NCI-H2029 treated with DMSO at 0.1 percent for 48 hours (cell line): Measurements from ENCODE around the gene SAFB.
A peak's percentile ranks its signal among the peaks of the same experiment; 100 is the strongest.

Experiments used
- DNase-seq: peaks from one replicate; lab custom pipeline; 2025; lab: John Stamatoyannopoulos, UW

SAFB gene

GRCh38 chr19:5622465-5623396 is at the start of gene SAFB, which contains the start of gene SAFB2:
Gene SAFB, plus strand, starts transcription at chr19:5623083. Its CDS starts 123 bp downstream, at chr19:5623206.
Gene SAFB2, minus strand, starts transcription at chr19:5622776. Its CDS starts 61 bp downstream, at chr19:5622715.
- peak; percentile 93 for DNase-seq

DNA sequence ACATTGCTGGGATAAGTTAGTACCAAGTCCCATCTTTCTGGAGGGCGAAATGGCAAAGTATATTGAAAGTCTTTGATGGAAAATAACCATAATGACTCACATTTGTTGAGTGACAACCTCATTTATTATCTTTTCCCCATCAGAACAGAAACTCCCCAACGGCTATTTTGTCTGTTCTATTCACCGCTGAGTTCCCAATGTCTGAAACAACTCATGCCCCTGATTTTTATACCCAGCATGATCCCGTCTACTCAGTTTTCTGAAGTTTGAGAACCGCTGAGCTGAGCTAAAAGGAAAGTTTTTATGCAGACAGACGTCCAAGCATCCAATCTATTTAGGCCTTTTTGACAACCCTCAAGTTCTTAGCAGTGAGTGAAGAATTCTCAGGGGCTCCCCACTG is 47.3 kb upstream of the SAFB start:
- DNase-seq = no peak

DNA sequence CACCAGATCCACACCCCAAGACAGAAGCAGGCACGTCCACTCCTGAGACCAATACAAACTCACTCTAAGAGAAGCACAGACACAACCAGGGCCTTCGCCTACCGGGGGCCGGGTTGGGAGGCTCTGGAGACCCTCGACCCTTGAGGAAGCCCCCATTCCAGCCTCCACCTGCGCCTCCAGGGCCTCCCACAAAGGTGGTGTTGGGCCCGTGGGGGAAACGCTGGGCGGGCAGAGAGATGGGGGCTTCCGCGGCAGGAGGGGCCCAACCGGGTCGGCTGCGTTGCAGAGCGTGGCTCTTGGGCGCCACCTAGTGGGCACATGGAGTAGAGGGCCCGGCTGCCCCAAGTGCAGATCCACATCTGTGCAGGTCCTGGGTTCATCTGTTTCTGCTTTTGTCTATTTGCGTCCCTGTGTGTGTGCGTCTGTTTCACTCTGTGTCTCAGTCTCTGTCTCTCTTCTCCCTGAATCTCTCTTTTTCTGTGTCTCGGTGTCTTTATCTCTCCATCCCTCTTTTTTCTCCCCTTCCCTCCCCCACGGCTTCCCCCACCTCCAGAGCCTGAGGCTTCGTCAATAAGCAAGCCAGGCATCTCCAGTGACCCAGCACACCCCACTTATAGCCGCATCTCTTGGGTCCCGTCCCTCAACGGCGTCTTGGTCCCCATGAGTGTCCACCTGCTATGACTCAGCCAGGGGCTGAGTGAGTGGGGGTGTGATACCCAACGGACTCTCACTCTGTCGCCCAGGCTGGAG is 44.6 kb upstream of the SAFB start:
- peak; percentile 46 for DNase-seq

DNA sequence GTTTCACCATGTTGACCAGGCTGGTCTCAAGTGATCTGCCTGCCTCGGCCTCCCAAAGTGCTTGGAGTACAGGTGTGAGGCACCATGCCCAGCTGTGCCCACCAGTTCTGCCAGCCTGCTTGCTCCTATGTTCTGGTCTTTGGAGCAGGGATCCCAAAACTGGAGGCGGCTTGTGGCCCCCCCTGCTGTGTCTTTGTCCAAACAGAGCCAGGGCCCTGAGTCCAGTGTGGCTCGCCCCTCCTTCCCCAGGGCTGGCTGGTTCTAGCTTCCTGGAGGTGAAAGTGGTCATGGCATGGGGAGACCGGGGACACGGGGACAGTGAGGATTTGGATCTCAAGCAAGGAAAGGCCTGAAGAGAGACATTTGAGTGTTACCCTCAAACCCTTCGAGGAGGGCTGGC is 43.6 kb upstream of the SAFB start:
- DNase-seq = no peak

GRCh38 chr19:5579697-5580096 is 43.2 kb upstream of the SAFB start:
- no peak for DNase-seq

- peak; percentile 35 for DNase-seq
Observed at GRCh38 chr19:5580161-5580571, 42.7 kb upstream of the SAFB start.

DNA sequence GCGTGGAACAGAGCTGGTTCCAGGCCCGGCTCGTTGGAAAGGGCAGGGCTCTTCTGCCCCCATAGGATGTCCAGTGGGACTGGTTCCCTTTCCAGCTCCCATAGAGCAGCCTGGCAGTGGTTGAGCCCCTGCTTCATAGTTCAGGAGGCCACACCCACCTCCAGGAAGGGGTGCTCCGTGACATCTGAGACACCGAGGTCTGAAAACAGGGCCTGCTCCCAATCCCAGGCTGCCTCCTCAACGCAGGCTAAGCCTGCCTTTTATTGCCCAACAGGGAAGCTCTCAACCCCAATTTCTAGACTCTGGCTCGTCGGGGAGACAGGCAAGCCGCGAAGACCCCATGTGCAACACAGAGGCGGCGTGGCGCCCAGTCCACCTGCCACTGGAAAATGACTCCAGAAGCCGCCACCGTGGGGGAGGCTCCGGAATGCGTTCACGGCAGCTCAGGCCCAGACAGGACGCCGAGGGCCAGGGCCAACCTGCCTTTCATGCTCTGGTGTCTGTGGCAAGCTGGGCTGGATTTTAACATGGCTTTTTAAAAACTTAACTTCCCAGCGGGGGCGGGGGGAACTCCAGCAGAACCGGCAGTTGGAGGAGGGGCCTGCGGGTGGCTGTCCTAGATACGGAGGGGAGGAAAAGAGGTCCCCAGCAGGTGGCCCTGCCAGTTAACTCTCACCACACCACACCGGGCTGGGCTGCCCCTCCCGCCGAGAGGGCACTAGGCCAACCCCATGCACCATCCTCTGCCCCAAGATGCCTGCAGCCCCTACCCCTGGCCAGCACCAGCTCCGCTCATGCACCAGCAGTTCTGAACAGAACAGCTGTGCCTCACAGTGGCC is 37.2 kb upstream of the SAFB start:
- DNase-seq = no peak

DNA sequence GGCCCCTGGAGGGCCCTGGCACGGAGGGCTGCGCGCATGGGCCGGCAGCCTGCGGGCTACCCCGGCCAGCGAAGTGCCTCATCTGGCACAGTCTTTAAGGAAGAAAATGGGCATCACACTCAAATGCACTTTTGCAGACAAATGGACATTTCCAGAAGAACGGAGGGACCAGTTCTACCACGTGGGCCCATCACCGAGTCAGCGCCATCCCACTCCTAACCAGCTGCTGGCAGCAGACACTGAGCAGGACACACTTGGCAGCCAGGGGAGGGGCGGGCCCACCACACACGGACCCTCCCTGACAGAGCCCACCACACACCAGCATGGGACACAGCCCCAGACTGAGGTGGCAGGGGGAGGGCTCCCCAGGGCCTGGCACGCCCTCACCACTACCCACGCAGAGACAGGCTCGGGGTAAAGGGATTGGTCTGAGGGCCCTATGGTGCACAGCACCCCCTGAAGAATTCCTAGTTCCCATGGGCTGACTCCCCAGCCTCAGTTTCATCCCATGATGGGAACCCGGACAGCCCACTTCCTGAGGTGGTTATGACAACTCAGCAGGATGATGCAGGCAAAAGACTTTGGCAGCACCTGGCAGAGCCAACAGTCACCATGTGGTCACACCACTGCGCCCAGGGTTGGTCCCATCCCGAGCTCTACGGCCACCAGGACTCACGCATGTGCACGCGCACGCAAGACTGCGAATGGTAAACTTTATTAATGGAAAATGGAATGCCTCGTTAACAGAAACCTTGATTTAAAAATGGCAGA is 36.4 kb upstream of the SAFB start:
- DNase-seq = no peak

DNA sequence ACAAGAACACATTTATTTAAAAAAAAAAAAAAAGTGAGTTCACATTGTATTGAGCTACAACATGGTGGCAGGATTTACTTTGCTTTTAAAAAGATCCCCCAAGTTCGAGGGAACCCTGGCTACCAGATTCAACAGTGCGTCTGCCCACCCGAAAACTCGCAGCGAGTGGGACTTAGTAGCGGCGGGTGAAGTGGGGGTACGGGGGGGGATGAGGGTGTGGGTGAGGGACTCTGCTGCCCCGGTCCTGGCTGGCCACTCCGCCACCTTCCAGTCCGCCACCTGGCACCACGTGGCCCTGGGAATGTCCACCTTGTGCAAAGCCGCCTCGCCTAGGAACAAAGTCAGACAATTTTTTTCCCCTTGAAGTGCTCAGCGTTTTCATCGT is 35.8 kb upstream of the SAFB start:
- no peak for DNase-seq

DNA sequence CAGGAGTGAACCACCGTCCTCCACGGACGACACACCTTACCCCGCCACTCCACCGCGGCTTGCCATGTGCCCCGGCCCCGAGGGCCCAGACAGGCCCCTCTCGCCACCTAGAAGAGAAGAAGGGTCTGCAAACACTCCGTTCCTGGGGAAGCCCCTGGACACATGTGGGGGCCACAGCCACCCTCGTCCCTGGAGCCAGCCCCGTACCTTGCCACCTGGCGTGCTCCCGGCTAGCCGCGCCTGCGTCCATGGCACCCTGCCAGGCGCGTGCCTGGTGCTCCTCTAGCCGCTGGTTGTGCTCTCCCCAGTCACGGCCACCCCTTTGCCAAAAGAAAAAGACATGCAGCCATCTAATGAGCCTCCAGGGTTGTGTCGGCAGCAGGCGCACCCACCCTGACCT is 35.2 kb upstream of the SAFB start:
- peak; percentile 91 for DNase-seq

GRCh38 chr19:5588441-5588840 is 34.4 kb upstream of the SAFB start:
- no peak for DNase-seq

DNA sequence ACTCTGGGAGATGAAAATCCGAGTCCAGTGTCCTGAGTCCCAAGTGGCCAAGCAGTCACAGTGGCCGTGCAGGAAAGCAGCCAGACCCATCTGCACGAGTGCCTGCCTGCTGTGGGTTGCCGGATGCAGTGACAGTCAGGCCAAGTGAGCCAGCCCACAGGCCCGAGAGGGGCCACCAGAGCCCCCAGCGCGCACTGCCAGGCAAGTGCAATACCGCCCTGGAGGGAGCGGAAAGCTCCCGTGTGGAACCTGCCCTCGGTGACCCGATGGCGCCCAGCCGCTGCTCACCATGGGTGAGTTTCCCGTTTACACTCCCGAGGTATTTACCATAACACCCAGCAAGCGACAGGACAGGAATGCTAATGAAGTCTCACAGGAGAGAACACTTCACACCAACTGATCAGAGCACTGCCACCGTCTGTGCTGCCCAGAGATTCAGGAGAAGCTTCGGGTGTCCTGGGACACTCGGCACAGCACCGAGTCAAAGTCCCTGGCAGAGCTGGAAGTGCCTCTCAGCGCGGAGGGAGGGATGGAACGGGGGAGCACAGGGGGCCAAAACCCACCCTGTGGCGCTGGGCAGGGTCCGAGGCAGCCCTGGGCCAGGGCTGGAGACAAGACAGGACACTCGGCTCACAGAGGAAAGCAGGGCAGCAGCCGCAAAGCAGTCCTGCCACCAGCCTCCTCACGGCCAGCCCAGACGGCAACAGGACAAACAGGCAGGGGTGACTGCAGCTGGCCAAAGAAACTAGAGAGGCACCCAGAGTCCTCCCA is 33.8 kb upstream of the SAFB start:
- no peak for DNase-seq

DNA sequence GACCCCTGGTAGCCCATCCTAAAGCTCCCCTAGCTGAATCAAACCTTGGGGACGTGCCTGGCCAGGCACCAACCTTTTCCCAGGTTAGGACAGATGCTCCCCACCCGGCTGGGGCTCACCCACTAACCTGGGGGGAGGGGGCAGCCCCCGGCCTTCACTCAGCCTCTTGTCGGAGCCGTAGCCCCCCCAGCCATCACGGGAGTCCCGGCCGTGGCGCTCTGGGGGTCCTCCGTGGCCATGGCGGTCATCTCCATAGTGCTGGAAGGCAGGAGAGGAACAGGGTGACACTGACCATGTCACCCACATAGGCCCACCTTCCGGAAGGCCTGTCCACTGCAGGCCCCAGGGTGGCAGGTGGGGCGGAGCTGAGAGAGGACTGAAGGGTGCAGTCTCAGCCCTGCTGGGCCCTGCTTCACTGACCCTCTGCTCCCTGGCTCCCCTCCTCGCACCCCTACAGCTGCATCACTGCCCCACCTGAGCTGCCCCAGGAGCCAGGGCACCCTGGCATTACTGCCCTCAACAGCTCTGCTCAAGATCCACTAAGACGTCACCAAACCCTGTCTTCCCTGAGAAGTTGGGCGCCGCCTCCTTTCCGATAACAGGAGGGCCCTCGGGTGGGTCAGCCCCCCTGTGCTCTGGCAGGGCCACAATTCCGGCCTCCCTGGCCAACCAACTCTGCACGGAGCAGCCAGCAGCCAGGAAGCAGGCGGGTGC is 32.6 kb upstream of the SAFB start:
- no peak for DNase-seq

- no peak for DNase-seq
Observed at GRCh38 chr19:5590865-5591154, 32.1 kb upstream of the SAFB start.

- DNase-seq = no peak
Observed at GRCh38 chr19:5591476-5591875, 31.4 kb upstream of the SAFB start.

DNA sequence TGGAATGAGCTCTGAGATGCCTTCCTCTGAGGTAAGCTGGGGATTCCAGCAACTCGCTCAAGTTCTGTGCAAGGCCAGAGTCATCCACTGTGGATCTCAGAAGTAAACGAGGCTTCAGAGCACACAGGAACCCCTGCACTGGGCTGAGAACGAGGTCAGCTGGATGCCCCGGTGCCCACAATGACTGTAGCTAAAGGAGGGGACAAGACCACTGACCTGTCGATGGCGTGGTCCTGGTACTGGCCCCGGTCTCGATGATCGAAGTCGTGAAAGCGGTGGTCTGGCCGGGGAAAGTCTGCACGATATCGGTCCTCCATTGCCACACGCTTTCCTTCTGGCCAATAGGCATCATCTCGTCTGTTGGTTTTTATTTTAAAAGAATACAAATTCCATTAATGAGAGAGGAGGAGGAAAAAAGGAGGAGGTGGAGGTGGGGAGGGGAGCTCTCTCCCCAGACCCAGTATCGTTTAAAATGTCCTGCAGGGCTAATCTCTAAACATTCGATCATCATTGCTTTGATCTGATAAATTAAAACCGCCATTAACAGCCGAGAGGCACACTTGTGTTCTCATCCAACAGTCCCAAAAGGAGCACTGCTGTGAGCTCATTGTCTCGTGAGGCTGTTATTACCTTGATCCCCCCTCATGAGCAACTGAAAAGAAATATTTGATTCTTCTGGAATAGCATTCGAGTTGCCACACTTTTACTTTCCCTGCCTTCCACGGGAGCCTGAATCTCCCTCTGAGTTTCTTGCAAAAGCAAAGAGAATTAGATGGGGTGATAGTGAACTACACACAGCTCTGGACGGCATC is 30.1 kb upstream of the SAFB start:
- no peak for DNase-seq

DNA sequence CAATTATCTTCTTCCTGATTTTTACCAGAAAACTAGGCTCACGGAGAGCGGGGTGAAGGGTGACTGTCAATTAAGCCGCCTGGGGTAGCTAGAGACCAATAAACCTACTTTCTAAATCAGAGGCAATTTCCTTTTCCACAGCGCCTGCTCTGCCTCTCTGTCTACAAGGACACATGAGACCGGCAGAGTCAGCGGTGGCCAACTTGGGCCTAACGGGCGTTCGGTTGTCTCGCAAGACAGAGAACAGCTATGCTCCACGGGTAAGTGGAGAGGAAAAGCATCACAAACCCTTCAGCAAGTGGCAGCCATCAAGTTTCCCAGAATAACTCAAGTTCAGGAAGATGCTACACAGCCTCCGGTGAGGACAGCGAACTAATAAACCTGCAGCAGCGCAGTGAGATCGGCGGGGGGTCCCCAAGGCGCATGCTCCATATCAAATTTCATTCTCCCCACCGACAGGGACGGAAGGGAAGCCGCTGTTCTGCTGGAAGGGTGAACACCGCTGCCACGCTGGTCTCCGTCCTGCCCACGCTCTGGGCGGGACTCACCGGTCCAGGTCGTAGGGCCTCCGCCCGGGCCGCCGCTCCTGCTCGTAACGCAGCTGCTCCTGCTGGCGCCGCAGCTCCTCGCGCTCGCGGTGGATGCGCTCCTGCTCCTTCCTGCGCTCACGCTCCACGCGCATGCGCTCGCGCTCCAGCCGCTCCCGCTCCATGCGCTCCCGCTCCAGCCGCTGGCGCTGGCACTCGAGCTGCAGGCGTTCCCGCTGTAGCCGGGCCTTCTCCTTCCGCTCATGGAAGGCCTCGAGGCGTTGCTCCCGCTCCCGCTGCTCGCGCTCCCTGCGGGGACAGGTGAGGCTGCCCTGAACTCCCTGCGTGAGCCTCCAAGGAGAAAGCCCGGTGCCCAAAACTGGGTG is 29.3 kb upstream of the SAFB start:
- DNase-seq = no peak

DNA sequence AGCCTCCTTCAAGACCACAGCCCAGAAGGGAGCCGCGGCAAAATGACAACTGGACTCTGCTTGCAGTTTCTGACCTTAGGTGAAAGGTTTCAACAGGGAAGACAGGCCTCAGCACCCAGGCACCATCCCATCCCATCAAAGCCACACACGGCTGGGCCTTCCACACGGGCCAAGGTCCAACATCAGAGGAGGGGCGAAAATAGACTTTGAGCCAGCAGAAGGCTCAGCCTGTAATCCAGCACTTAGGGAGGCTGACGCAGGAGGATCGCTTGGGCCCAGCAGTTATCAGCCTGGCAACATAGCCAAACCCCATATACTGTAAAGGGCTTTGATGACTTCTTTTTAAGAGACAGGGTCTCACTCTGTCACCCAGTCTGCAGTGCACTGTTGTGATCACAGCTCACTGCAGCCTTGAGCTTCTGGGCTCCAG is 28.3 kb upstream of the SAFB start:
- DNase-seq = no peak
